Chondrocyte (in vitro differentiated cells): Measurements from ENCODE around the gene FOXF1. TPM values are rescaled to one million over a fixed set of nuclear protein-coding genes. Genes with fewer than 3 reads are reported as not detected.

Source experiments
- DNase-seq: peaks from one replicate; pipeline ENCODE4 v3.0.0; 2021; ENCODE audit warnings: mixed read lengths, low spot score
- H3K27ac Mint-ChIP-seq: one replicate; pipeline ENCODE4 v1.8.0; 2021; ENCODE audit warnings: mild to moderate bottlenecking, moderate library complexity, mixed read lengths; ENCODE audit not compliant: unreplicated experiment
- H3K27me3 Mint-ChIP-seq: 2 replicates; pipeline ENCODE4 v1.8.0; 2021; ENCODE audit warnings: low read depth, mixed read lengths
- H3K36me3 Mint-ChIP-seq: 2 replicates; pipeline ENCODE4 v1.8.0; 2021; ENCODE audit warnings: low read depth, mixed read lengths
- H3K4me1 Mint-ChIP-seq: 2 replicates; pipeline ENCODE4 v1.8.0; 2021; ENCODE audit warnings: low read depth, mild to moderate bottlenecking, mixed read lengths
- H3K4me3 Mint-ChIP-seq: one replicate; pipeline ENCODE4 v1.8.0; 2021; ENCODE audit warnings: mild to moderate bottlenecking, moderate library complexity, mixed read lengths; ENCODE audit not compliant: unreplicated experiment
- H3K9me3 Mint-ChIP-seq: 2 replicates; pipeline ENCODE4 v1.8.0; 2021; ENCODE audit warnings: low read depth, mixed read lengths
- total RNA-seq: library from RNA; stranded (reverse); gene quantifications from 3 replicates; pipeline ENCODE4 v1.2.1, GENCODE V29; 2021
- TF ChIP-seq, protein P1 (sequence below): fragments of 200-600 bp; sonication (generic); IDR thresholded peaks from 2 replicates; pipeline ENCODE4 v1.5.0; 2021; ENCODE audit warnings: antibody characterized with exemption, mild to moderate bottlenecking, moderate library complexity

Gene FOXF1
- total RNA-seq, 1 donor from 2014 or later, result not detected

DNA sequence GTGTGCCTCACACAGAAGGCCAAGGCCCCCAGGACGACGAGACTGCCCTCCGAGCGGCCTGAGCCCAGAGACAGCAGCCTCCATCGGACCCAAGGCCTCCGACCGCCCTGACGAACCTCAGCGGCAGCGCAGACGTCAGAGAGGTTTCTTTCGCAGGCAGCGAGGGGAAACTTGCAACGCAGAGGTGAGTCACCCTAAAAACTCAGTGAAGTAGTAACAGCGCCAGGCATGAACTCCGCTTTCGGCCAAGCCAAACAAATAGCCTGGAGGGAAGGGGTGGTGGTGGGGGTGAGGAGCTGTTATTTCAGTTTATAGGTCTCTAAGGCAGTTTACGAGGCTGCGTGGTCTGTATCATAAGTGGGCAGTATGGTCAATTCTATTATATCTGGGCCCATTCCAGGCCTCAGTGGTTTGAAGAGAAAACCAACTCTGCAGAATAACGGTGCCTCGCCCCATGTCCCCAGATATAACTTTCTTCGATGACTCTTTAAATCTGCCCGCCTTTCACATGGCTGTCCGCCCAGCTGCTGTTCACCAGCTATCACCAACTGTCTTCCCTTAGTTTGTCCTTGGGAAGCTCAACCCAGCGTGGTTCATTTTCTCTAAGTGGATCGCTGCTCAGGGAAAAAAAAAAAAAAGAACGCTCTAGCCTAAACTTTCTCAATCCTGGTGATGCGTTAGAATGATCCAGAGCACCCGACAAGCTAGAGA lies 43.5 kb upstream of the FOXF1 start:
- no peaks in the 10 kb centered on the region for H3K36me3 Mint-ChIP-seq
- H3K27ac Mint-ChIP-seq, result no peak overlapping the region
- DNase-seq, result no peak
- TF ChIP-seq, protein P1, sequence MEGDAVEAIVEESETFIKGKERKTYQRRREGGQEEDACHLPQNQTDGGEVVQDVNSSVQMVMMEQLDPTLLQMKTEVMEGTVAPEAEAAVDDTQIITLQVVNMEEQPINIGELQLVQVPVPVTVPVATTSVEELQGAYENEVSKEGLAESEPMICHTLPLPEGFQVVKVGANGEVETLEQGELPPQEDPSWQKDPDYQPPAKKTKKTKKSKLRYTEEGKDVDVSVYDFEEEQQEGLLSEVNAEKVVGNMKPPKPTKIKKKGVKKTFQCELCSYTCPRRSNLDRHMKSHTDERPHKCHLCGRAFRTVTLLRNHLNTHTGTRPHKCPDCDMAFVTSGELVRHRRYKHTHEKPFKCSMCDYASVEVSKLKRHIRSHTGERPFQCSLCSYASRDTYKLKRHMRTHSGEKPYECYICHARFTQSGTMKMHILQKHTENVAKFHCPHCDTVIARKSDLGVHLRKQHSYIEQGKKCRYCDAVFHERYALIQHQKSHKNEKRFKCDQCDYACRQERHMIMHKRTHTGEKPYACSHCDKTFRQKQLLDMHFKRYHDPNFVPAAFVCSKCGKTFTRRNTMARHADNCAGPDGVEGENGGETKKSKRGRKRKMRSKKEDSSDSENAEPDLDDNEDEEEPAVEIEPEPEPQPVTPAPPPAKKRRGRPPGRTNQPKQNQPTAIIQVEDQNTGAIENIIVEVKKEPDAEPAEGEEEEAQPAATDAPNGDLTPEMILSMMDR, result no peak
- no peaks in the 10 kb centered on the region for H3K4me1 Mint-ChIP-seq
- H3K9me3 Mint-ChIP-seq, result peaks cover 10% of the 10 kb centered on the region
- H3K4me3 Mint-ChIP-seq, result no peak overlapping the region
- peaks cover 15% of the 10 kb centered on the region for H3K27me3 Mint-ChIP-seq

- DNase-seq, result no peak
- Mint-ChIP-seq H3K4me1 (no peaks in the 10 kb centered on the region), H3K4me3 (no peak overlapping the region), H3K27me3 (peaks cover 15% of the 10 kb centered on the region), H3K9me3 (peaks cover 13% of the 10 kb centered on the region), H3K36me3 (peaks cover 2% of the 10 kb centered on the region), H3K27ac (no peak overlapping the region)
- TF ChIP-seq, protein P1, result no peak
These were observed 42.8 kb upstream of the FOXF1 start for GRCh38 chr16:86467490-86467889.

DNA sequence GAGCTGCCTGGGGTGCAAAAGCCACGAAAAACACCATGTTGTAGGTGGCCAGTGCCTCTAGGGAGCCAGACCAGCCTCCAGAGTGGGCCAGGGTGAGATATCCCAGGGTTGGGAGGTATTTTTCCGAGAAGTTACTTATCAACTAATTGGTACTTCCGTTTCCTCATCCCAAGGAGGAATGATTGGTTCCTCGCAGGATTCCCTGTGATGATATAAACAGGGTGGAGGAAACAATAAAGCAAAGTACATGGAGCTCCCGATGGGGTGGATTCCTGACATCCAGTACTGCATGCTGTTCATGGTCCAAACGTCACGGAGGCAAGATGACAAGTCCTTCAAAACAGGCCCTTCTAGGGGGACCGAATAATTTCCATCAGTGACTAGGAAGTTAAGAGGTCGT lies 39.4 kb upstream of the FOXF1 start:
- Mint-ChIP-seq H3K27ac (no peak overlapping the region), H3K27me3 (peaks cover 39% of the 10 kb centered on the region)

GRCh38 chr16:86471896-86472295 lies 38.4 kb upstream of the FOXF1 start:
- peaks cover 3% of the 10 kb centered on the region for H3K36me3 Mint-ChIP-seq
- no peaks in the 10 kb centered on the region for H3K4me1 Mint-ChIP-seq
- H3K4me3 Mint-ChIP-seq, result no peak overlapping the region
- TF ChIP-seq, protein P1, result no peak
- no peak overlapping the region for H3K27ac Mint-ChIP-seq
- no peak for DNase-seq
- peaks cover 48% of the 10 kb centered on the region for H3K27me3 Mint-ChIP-seq
- peaks cover 5% of the 10 kb centered on the region for H3K9me3 Mint-ChIP-seq

More for the DNA sequence above, 39.4 kb upstream of the FOXF1 start:
- Mint-ChIP-seq H3K9me3 (peaks cover 5% of the 10 kb centered on the region), H3K4me1 (no peaks in the 10 kb centered on the region), H3K36me3 (peaks cover 3% of the 10 kb centered on the region), H3K4me3 (no peak overlapping the region)
- TF ChIP-seq, protein P1, result no peak
- DNase-seq, result no peak

DNA sequence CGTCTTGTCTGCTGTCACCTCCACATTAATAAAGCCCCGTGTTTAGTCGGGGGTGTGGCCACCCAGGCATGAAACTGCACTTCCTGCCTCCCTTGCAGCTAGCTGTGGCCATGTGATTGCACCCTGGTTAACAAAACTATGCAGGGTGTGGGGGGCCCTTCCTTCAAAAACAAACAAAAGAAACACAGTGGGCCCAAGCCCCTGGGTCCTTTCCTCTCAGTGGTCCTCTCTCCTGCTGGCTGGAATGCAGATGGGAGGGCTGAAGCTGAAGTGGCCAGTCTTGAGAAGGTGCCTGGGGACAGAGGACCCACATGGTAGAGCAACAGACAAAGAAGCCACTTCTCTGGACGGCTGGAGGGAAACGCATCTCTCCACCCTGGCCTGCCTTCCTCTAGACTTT lies 38.0 kb upstream of the FOXF1 start:
- H3K27me3 Mint-ChIP-seq, result peaks cover 53% of the 10 kb centered on the region
- H3K9me3 Mint-ChIP-seq, result peaks cover 5% of the 10 kb centered on the region
- H3K4me1 Mint-ChIP-seq, result peaks cover 4% of the 10 kb centered on the region
- TF ChIP-seq, protein P1, result no peak
- no peak overlapping the region for H3K27ac Mint-ChIP-seq
- no peak for DNase-seq
- H3K4me3 Mint-ChIP-seq, result no peak overlapping the region
- peaks cover 3% of the 10 kb centered on the region for H3K36me3 Mint-ChIP-seq
